SW480 (cell line): ENCODE data around the gene GOLGA3.
"Not testable (repeated sequence)": the region's sequence is repeated elsewhere in the genome, so short reads cannot be mapped to it uniquely, and the experiment has no call there.

Source experiments
- DNase-seq: peaks from one replicate; pipeline ENCODE4 v3.0.0-alpha.2; 2016; ENCODE audit warnings: low spot score

Gene GOLGA3

GRCh38 chr12:132814232-132814631, 14.4 kb downstream of the GOLGA3 start:
- DNase-seq: no peak

- DNase-seq: no peak
Measured at GRCh38 chr12:132813443-132813842, 15.2 kb downstream of the GOLGA3 start.

- no peak for DNase-seq
Measured at GRCh38 chr12:132812631-132813305, 15.9 kb downstream of the GOLGA3 start.

- not testable (repeated sequence) for DNase-seq
Measured at GRCh38 chr12:132809391-132809790, 19.3 kb downstream of the GOLGA3 start.

- no peak for DNase-seq
Measured at GRCh38 chr12:132807295-132808092, 21.2 kb downstream of the GOLGA3 start.

GRCh38 chr12:132806857-132807256, 21.8 kb downstream of the GOLGA3 start:
- DNase-seq: no peak

GRCh38 chr12:132804426-132804861, 24.2 kb downstream of the GOLGA3 start:
- DNase-seq: no peak

- no peak for DNase-seq
Measured at GRCh38 chr12:132803888-132804287, 24.8 kb downstream of the GOLGA3 start.

GRCh38 chr12:132803125-132803524, 25.5 kb downstream of the GOLGA3 start:
- DNase-seq: no peak

GRCh38 chr12:132801741-132802140, 26.9 kb downstream of the GOLGA3 start:
- no peak for DNase-seq

GRCh38 chr12:132798836-132799235, 29.8 kb downstream of the GOLGA3 start:
- DNase-seq: no peak

GRCh38 chr12:132797820-132798570, 30.7 kb downstream of the GOLGA3 start:
- DNase-seq: no peak

- DNase-seq: no peak
Measured at GRCh38 chr12:132795847-132796246, 32.8 kb downstream of the GOLGA3 start.

GRCh38 chr12:132791940-132792339, 36.7 kb downstream of the GOLGA3 start:
- not testable (repeated sequence) for DNase-seq

- DNase-seq: no peak
Measured at GRCh38 chr12:132789099-132789471, 39.6 kb downstream of the GOLGA3 start.

GRCh38 chr12:132788375-132789098, 40.1 kb downstream of the GOLGA3 start:
- no peak for DNase-seq

GRCh38 chr12:132787877-132788276, 40.8 kb downstream of the GOLGA3 start:
- DNase-seq: no peak

- no peak for DNase-seq
Measured at GRCh38 chr12:132786192-132786591, 42.5 kb downstream of the GOLGA3 start.

- DNase-seq: no peak
Measured at GRCh38 chr12:132784580-132784979, 44.1 kb downstream of the GOLGA3 start.

GRCh38 chr12:132783917-132784531, 44.6 kb downstream of the GOLGA3 start:
- no peak for DNase-seq

- DNase-seq: no peak
Measured at GRCh38 chr12:132781938-132782337, 46.7 kb downstream of the GOLGA3 start.
